Omental fat pad (tissue), 4 donors: ENCODE data around the gene RASA2. TPM values are rescaled to one million over a fixed set of nuclear protein-coding genes. Genes with fewer than 3 reads are reported as not detected.

ENCODE experiments used
- ATAC-seq: fragments of 150-250 bp; one replicate; pipeline ENCODE4 v1.9.1; 2016; ENCODE audit warnings: mild to moderate bottlenecking, moderate library complexity; ENCODE audit not compliant: low FRiP score
- DNase-seq: peaks from one replicate; pipeline ENCODE4 v3.0.0-alpha.2; 2019; ENCODE audit warnings: low spot score
- total RNA-seq, 4 donors: library from RNA; depleted of rRNA; stranded (reverse); fragments of >200 nt; gene quantifications; one replicate each; pipeline ENCODE4 v1.1.0, GENCODE V29; 2016
- TF ChIP-seq, protein P1 (sequence below), 3 donors: fragments of 450-650 bp; IDR thresholded peaks; one replicate each; pipeline ENCODE4 v1.5.1; 2016 to 2017; ENCODE audit warnings: antibody characterized with exemption in 3 of 3, mild to moderate bottlenecking in 3 of 3, moderate library complexity in 2 of 3

Gene RASA2, protein sequence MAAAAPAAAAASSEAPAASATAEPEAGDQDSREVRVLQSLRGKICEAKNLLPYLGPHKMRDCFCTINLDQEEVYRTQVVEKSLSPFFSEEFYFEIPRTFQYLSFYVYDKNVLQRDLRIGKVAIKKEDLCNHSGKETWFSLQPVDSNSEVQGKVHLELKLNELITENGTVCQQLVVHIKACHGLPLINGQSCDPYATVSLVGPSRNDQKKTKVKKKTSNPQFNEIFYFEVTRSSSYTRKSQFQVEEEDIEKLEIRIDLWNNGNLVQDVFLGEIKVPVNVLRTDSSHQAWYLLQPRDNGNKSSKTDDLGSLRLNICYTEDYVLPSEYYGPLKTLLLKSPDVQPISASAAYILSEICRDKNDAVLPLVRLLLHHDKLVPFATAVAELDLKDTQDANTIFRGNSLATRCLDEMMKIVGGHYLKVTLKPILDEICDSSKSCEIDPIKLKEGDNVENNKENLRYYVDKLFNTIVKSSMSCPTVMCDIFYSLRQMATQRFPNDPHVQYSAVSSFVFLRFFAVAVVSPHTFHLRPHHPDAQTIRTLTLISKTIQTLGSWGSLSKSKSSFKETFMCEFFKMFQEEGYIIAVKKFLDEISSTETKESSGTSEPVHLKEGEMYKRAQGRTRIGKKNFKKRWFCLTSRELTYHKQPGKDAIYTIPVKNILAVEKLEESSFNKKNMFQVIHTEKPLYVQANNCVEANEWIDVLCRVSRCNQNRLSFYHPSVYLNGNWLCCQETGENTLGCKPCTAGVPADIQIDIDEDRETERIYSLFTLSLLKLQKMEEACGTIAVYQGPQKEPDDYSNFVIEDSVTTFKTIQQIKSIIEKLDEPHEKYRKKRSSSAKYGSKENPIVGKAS
- 10 to 100 TPM; 16.4 to 19.8 (median 18.0) TPM for total RNA-seq

DNA sequence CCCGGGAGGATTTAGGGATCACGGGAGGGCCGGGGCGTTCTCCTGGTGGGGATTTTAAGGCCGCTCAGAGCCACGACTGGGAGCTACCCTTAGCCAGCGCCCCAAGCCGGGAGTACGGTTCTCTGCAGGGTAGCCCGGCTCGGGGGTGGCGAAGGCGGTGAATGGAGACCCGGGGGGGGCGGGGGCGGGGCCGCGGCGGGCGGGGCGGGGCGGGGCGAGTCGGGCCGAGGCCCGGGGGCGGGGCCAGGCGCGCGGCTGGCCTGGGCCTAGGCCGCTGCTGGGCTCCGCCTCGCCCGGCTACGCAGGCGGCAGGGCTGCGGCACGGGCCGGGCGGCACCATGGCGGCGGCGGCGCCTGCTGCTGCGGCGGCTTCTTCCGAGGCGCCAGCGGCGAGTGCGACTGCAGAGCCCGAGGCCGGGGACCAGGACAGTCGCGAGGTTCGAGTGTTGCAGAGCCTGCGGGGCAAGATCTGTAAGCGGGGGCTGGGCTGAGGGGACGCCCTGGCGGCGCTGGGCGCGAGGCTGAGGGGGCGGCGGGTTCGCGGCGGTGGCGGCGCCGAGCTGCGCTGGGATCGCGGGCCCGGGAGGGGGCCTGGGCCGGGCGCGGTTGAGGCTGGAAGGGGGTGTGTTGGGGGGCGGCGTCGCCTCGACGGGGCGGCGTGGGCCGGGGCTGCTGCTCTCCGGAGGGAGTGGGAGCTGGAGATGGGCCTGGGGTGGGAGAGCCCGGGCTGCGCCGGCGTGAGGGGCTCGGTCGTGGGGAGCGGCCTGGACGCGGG is at the start of gene RASA2:
Gene RASA2, plus strand, starts transcription at position 282 of the 775 bp plus-strand sequence. Its CDS starts 57 bp downstream, at position 339.
- peak; percentile 87 for ATAC-seq

DNA sequence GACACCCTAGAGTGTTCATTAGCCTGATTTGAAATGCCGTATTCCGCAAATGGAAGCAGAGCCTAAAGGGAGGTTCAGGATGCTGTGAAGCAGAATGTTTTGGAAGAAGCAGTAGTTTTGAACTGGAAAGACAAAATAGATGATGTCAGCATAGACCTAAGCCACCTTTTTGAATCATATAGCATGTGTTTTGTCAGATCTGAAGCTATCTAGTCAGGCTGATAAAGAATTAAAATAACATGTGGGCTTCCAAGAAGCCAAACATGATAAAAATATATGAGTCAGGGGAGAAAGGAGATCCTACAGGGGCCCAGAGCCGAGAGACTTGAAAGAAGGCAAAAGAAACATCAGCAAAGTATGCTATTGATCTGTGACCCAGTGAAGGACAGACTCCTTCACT is 47.2 kb upstream of the RASA2 start:
- TF ChIP-seq, protein P1, sequence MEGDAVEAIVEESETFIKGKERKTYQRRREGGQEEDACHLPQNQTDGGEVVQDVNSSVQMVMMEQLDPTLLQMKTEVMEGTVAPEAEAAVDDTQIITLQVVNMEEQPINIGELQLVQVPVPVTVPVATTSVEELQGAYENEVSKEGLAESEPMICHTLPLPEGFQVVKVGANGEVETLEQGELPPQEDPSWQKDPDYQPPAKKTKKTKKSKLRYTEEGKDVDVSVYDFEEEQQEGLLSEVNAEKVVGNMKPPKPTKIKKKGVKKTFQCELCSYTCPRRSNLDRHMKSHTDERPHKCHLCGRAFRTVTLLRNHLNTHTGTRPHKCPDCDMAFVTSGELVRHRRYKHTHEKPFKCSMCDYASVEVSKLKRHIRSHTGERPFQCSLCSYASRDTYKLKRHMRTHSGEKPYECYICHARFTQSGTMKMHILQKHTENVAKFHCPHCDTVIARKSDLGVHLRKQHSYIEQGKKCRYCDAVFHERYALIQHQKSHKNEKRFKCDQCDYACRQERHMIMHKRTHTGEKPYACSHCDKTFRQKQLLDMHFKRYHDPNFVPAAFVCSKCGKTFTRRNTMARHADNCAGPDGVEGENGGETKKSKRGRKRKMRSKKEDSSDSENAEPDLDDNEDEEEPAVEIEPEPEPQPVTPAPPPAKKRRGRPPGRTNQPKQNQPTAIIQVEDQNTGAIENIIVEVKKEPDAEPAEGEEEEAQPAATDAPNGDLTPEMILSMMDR (IDR thresholded peaks at IDR 0.05): no peak
- ATAC-seq (no peak), DNase-seq (no peak)

More for the DNA sequence above, at the start of gene RASA2:
- TF ChIP-seq, protein P1 (IDR thresholded peaks at IDR 0.05): no peak
- DNase-seq: no peak

DNA sequence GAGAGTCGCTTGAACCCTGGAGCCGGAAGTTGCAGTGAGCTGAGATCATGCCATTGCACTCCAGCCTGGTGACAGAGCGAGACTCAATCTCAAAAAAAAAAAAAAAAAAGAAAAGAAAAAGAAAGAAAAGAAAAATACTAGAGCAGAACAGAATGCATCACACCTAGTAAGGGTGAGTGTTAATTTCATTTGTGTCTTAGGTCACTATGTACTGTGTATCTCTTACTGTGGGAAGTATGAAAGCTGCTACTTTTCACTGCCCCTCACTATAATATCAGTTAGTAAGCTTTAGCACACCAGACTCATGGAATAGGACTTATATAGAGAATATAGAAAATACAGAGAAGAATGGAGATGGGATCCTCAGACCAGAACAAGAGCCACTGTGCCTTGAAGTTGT is 45.9 kb upstream of the RASA2 start:
- TF ChIP-seq, protein P1 (IDR thresholded peaks at IDR 0.05): no peak
- ATAC-seq: no peak
- no peak for DNase-seq

DNA sequence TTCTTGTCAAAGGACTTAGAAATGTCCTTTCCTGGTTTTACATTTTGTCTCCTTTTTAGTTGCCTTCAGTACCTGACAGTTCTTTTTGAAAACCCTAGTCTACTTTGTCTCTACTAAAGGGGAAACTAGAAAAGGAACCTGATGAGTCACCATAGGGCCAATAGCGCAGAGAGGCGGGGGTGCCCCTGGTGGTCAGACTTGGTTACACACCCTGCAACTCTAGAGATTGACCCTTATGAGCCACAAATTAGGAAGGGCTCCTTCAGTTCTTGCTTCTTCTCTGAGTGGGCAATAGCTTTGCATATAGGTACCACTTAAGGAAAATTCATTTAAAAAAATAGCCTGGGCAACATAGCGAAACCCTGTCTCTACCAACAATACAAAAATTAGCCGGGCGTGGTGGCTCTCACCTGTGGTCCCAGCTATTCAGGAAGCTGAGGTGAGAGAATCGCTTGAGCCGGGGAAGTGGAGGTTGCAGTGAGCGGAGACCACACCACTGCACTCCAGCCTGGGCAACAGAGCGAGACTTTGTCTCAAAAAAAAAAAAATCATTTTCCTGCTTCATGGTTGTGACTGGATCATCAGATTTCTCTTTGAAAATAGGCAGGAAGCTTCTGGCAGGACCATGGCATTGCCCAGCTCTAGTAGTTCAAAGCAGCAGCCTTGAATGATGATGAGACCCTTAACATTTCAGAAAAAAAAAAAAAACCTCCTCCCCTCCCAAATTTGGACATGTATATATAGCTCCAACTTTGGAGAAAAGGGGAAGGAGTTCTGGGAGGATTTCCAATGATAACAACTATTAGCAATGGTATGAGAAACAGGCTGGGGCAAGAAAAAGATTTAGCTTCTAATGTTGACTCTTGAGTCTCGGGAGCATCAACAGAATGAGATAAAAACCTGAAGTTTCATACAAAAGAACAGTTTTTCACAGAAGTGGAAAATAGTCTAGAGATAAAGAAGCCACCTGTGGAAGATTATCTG is 45.2 kb upstream of the RASA2 start:
- ATAC-seq (peak; percentile 46), DNase-seq (no peak)
- TF ChIP-seq, protein P1 (IDR thresholded peaks at IDR 0.05): peak in 1 of 3 donors; percentile 60

DNA sequence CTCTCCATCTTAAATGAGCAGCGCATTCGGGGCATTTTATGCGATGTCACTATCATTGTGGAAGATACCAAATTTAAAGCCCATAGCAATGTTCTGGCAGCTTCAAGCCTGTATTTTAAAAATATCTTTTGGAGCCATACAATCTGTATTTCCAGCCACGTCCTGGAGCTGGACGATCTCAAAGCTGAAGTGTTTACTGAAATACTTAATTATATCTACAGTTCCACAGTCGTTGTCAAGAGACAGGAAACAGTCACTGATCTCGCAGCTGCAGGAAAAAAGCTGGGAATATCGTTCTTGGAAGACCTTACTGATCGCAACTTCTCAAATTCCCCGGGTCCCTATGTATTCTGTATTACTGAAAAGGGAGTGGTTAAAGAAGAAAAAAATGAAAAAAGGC is 44.4 kb upstream of the RASA2 start:
- ATAC-seq (no peak), DNase-seq (no peak)
- TF ChIP-seq, protein P1 (IDR thresholded peaks at IDR 0.05): no peak

DNA sequence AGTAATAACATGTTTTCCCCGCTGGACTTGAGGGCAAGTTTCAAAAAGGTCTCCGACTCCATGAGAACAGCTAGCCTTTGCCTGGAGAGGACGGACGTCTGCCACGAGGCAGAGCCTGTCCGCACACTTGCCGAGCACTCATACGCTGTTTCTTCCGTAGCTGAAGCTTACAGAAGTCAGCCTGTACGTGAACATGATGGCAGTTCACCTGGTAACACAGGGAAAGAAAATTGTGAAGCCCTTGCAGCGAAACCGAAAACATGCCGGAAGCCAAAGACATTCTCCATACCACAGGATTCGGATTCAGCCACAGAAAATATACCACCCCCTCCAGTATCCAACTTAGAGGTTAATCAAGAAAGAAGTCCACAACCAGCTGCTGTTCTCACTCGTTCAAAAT is 43.9 kb upstream of the RASA2 start:
- ATAC-seq (no peak), DNase-seq (no peak)
- TF ChIP-seq, protein P1 (IDR thresholded peaks at IDR 0.05): no peak
